ENCODE measurements around the gene LHPP.

The LHPP gene, protein sequence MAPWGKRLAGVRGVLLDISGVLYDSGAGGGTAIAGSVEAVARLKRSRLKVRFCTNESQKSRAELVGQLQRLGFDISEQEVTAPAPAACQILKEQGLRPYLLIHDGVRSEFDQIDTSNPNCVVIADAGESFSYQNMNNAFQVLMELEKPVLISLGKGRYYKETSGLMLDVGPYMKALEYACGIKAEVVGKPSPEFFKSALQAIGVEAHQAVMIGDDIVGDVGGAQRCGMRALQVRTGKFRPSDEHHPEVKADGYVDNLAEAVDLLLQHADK

DNA sequence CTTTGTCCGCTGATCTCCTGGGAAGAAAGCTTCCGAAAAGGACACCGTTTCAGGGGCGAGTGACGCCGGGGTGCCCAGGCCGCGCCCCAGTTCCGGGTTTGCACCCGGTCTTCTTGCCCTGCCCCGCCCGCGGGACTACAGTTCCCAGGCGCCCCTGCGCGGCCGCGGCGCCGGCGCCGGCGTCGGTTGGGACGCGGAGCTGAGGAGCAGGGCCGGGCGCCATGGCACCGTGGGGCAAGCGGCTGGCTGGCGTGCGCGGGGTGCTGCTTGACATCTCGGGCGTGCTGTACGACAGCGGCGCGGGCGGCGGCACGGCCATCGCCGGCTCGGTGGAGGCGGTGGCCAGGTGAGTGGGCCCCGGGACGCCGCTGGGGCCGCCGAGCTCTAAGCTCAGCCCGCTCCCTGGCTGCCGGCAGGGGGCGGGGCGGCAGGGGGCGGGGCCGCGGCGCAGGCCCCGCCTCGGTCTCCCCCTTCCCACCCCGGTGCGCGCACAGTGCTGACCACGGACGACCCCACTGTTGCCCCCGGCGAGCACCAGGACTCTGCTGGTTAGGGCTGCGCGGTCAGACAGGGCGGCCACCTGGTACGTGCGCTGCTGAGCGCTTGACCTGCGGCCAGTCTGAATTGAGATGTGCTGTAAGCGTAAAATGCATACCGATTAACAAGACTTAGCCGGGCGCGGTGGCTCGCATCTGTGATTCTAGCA, at the start of gene LHPP:
Gene LHPP, plus strand, starts transcription at position 182 of the 706 bp plus-strand sequence. Its CDS starts 40 bp downstream, at position 222.
- Histone ChIP-seq H3K4me3 (peak within 1 kb of the TSS; percentile 51), H3K36me3 (replicated peaks) (no peaks in the 10 kb centered on the region), H3K27me3 (ENCODE audit: low read depth) (no peaks in the 10 kb centered on the region), H3K9me3 (no peaks in the 10 kb centered on the region), H3K4me1 (peaks cover 4% of the 10 kb centered on the region; the same call in 1 of the 2 replicates)
- in situ Hi-C loops (cut with MboI; ENCODE audit: low sequenced_read_pairs) = no loop called here
- DNase-seq (ENCODE audit: low spot score in 2 of 2) = peak; percentile 63 to 83

GRCh38 chr10:124414076-124414475, 47.5 kb upstream of the LHPP start:
- Histone ChIP-seq H3K4me3 (no peak overlapping the region), H3K9me3 (no peaks in the 10 kb centered on the region), H3K4me1 (peaks cover 6% of the 10 kb centered on the region), H3K27me3 (ENCODE audit: low read depth) (no peaks in the 10 kb centered on the region), H3K36me3 (replicated peaks) (peaks cover 19% of the 10 kb centered on the region)
- in situ Hi-C loops (cut with MboI; ENCODE audit: low sequenced_read_pairs) = no loop called here
- no peak for DNase-seq (ENCODE audit: low spot score in 2 of 2)

- no peaks in the 10 kb centered on the region for H3K9me3 ChIP-seq
- in situ Hi-C loops (cut with MboI; ENCODE audit: low sequenced_read_pairs) = no loop called here
- peaks cover 6% of the 10 kb centered on the region for H3K4me1 ChIP-seq
Observed at GRCh38 chr10:124415210-124415609, 46.4 kb upstream of the LHPP start.

DNA sequence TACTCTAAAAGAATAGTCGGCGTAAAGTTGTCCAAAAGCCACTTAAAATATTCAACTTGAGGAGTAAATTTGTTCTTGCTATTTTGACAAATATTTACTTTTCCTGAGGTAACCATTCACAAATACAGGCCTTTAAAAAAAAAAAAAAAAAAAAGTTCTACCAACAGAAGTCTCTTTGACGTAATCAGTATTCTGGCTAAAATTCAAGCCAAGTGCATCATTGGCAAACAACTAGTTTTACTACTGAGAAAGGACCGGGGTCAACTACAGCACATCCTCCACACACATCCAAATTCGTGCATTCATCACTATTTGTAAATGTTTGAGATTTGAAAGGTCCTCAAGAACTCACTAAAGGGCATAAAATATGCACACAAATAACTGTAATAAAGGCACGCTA, 44.9 kb upstream of the LHPP start:
- Histone ChIP-seq H3K36me3 (replicated peaks) (peaks cover 4% of the 10 kb centered on the region; the same call in 1 of the 2 replicates), H3K4me3 (peak overlapping the region; percentile 77), H3K27me3 (ENCODE audit: low read depth) (no peaks in the 10 kb centered on the region), H3K9me3 (no peaks in the 10 kb centered on the region), H3K4me1 (peaks cover 6% of the 10 kb centered on the region)
- DNase-seq (ENCODE audit: low spot score in 2 of 2) = no peak
- in situ Hi-C loops (cut with MboI; ENCODE audit: low sequenced_read_pairs) = no loop called here

More at GRCh38 chr10:124415210-124415609, 46.4 kb upstream of the LHPP start:
- Histone ChIP-seq H3K27me3 (ENCODE audit: low read depth) (no peaks in the 10 kb centered on the region), H3K4me3 (no peak overlapping the region), H3K36me3 (replicated peaks) (peaks cover 12% of the 10 kb centered on the region)
- DNase-seq (ENCODE audit: low spot score in 2 of 2) = no peak

DNA sequence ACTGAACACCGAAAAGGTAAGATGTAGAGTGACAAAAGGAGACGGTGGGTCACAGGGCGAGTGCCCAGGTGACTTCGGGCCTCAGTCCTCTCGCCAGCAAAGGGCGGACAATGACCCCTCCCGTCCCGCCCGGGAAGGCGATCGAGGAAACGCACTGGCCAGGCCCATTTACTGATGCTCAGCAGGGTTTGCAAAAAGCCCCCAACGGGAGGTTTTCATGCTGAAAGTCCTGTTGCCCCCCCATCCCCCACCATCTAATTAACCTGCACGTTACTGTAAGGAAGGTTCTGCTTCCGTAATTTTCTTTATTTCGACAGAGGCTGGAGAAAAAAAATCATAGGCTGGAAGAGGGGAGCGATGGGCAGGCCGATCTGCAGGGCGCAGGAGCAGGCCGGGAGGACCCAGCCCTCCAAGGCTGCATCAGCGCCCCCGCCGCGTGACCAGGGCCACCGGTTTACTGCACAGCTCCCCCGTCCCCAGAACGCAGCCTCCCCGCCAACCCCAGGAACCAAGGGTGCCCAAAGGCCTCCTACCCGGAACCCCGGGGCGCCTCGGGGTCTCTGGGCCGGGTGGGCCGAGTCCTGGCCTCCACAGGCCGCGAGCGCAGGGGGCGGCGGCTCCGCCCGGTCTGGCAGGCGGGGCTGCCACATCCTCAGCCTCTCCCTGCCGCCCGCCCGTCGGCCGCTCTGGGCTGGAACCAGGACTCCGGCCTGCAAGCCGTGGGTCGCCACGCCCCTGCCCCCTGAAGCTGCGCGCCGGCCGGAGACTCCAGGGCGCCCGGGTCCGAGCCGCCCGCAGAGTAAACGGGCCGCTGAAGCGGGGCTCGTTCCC, 43.5 kb upstream of the LHPP start:
- peak overlapping the region; percentile 77 for H3K4me3 ChIP-seq
- in situ Hi-C loops (cut with MboI; ENCODE audit: low sequenced_read_pairs) = no loop called here
- H3K27me3 ChIP-seq (ENCODE audit: low read depth) = no peaks in the 10 kb centered on the region
- H3K4me1 ChIP-seq = peaks cover 6% of the 10 kb centered on the region
- H3K36me3 ChIP-seq (replicated peaks) = no peaks in the 10 kb centered on the region
- peak in 1 of 2 experiments; percentile 64 for DNase-seq (ENCODE audit: low spot score in 2 of 2)
- no peaks in the 10 kb centered on the region for H3K9me3 ChIP-seq

GRCh38 chr10:124418726-124419501, 42.7 kb upstream of the LHPP start, which contains the start of gene OAT:
Gene OAT, minus strand, starts transcription at chr10:124418923. Its CDS starts 6,752 bp downstream, at chr10:124412171.
- Histone ChIP-seq H3K9me3 (no peaks in the 10 kb centered on the region), H3K36me3 (replicated peaks) (no peaks in the 10 kb centered on the region), H3K4me3 (peak within 1 kb of the TSS; percentile 77), H3K27me3 (ENCODE audit: low read depth) (no peaks in the 10 kb centered on the region), H3K4me1 (peaks cover 9% of the 10 kb centered on the region)
- DNase-seq (ENCODE audit: low spot score in 2 of 2) = peak; percentile 94 to 98
- in situ Hi-C loops (cut with MboI; ENCODE audit: low sequenced_read_pairs) = no loop called here

GRCh38 chr10:124419635-124420034, 42.0 kb upstream of the LHPP start:
- Histone ChIP-seq H3K9me3 (no peaks in the 10 kb centered on the region), H3K36me3 (replicated peaks) (no peaks in the 10 kb centered on the region), H3K27me3 (ENCODE audit: low read depth) (no peaks in the 10 kb centered on the region), H3K4me3 (no peak overlapping the region), H3K4me1 (peaks cover 9% of the 10 kb centered on the region)
- no peak for DNase-seq (ENCODE audit: low spot score in 2 of 2)
- in situ Hi-C loops (cut with MboI; ENCODE audit: low sequenced_read_pairs) = no loop called here

DNA sequence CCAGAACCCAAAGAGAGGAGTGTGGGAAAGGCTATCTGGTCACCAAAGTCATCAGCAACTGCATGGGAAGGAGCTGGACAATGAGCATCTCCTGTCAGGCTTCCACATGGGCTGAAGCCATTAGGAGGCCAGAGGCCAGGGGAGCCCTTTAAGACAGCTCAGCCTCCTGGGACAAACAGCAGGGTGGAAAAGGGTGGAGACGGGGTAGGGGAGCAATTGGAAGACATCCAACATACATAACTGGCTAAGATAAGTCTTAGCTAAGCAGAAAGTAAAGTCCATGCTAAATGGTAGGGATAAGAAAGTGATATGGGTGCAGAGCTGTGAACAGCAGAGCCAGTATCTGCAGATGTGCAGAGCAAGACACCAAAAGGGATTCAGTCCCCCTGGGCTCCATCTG, 41.4 kb upstream of the LHPP start:
- DNase-seq (ENCODE audit: low spot score in 2 of 2) = no peak
- H3K27me3 ChIP-seq (ENCODE audit: low read depth) = no peaks in the 10 kb centered on the region
- no peaks in the 10 kb centered on the region for H3K9me3 ChIP-seq
- no peak overlapping the region for H3K4me3 ChIP-seq
- peaks cover 9% of the 10 kb centered on the region for H3K4me1 ChIP-seq
- H3K36me3 ChIP-seq (replicated peaks) = no peaks in the 10 kb centered on the region
- in situ Hi-C loops (cut with MboI; ENCODE audit: low sequenced_read_pairs) = no loop called here

- no peak for DNase-seq (ENCODE audit: low spot score in 2 of 2)
- H3K4me3 ChIP-seq = no peak overlapping the region
- H3K36me3 ChIP-seq (replicated peaks) = no peaks in the 10 kb centered on the region
- no peaks in the 10 kb centered on the region for H3K27me3 ChIP-seq (ENCODE audit: low read depth)
- in situ Hi-C loops (cut with MboI; ENCODE audit: low sequenced_read_pairs) = no loop called here
- peaks cover 4% of the 10 kb centered on the region; the same call in 1 of the 2 replicates for H3K4me1 ChIP-seq
- H3K9me3 ChIP-seq = no peaks in the 10 kb centered on the region
Observed at GRCh38 chr10:124422742-124423141, 38.9 kb upstream of the LHPP start.

GRCh38 chr10:124423813-124424212, 37.8 kb upstream of the LHPP start:
- in situ Hi-C loops (cut with MboI; ENCODE audit: low sequenced_read_pairs) = no loop called here
- H3K9me3 ChIP-seq = no peaks in the 10 kb centered on the region
- no peaks in the 10 kb centered on the region for H3K27me3 ChIP-seq (ENCODE audit: low read depth)

GRCh38 chr10:124425227-124425962, 36.2 kb upstream of the LHPP start:
- DNase-seq (ENCODE audit: low spot score in 2 of 2) = no peak
- Histone ChIP-seq H3K36me3 (replicated peaks) (no peaks in the 10 kb centered on the region), H3K9me3 (no peaks in the 10 kb centered on the region), H3K4me1 (peaks cover 4% of the 10 kb centered on the region; the same call in 1 of the 2 replicates), H3K4me3 (no peak overlapping the region), H3K27me3 (ENCODE audit: low read depth) (no peaks in the 10 kb centered on the region)
- in situ Hi-C loops (cut with MboI; ENCODE audit: low sequenced_read_pairs) = no loop called here

More at GRCh38 chr10:124423813-124424212, 37.8 kb upstream of the LHPP start:
- H3K4me1 ChIP-seq = peaks cover 4% of the 10 kb centered on the region; the same call in 1 of the 2 replicates
- no peak for DNase-seq (ENCODE audit: low spot score in 2 of 2)
- no peaks in the 10 kb centered on the region for H3K36me3 ChIP-seq (replicated peaks)
- no peak overlapping the region for H3K4me3 ChIP-seq

GRCh38 chr10:124428207-124428777, 33.3 kb upstream of the LHPP start:
- in situ Hi-C loops (cut with MboI; ENCODE audit: low sequenced_read_pairs) = no loop called here
- no peak for DNase-seq (ENCODE audit: low spot score in 2 of 2)

More at GRCh38 chr10:124428207-124428777, 33.3 kb upstream of the LHPP start:
- H3K36me3 ChIP-seq (replicated peaks) = no peaks in the 10 kb centered on the region
- H3K4me3 ChIP-seq = no peak overlapping the region
- H3K9me3 ChIP-seq = no peaks in the 10 kb centered on the region
- no peaks in the 10 kb centered on the region for H3K27me3 ChIP-seq (ENCODE audit: low read depth)
- H3K4me1 ChIP-seq = peaks cover 2% of the 10 kb centered on the region; the same call in 1 of the 2 replicates
